NCI-H1694 treated with DMSO at 0.1 percent for 48 hours (cell line): Measurements from ENCODE around the gene MAML3.
A peak's percentile ranks its signal among the peaks of the same experiment; 100 is the strongest.

Experiments
- DNase-seq: peaks from one replicate; lab custom pipeline; 2025; lab: John Stamatoyannopoulos, UW

The MAML3 gene

GRCh38 chr4:139900964-139901376 lies 253.0 kb downstream of the MAML3 start:
- no peak for DNase-seq

GRCh38 chr4:139899346-139899745 lies 254.6 kb downstream of the MAML3 start:
- DNase-seq = no peak

- DNase-seq = no peak
Measured at GRCh38 chr4:139898293-139898692, 255.7 kb downstream of the MAML3 start.

- DNase-seq = no peak
Measured at GRCh38 chr4:139896091-139896604, 257.8 kb downstream of the MAML3 start.

GRCh38 chr4:139893801-139894200 lies 260.2 kb downstream of the MAML3 start:
- DNase-seq = no peak

GRCh38 chr4:139892973-139893736 lies 260.8 kb downstream of the MAML3 start:
- DNase-seq = no peak

- DNase-seq = no peak
Measured at GRCh38 chr4:139890816-139891215, 263.2 kb downstream of the MAML3 start.

GRCh38 chr4:139889901-139890300 lies 264.1 kb downstream of the MAML3 start:
- DNase-seq = peak; percentile 24

GRCh38 chr4:139889264-139889663 lies 264.7 kb downstream of the MAML3 start:
- DNase-seq = no peak

- no peak for DNase-seq
Measured at GRCh38 chr4:139887962-139888735, 265.8 kb downstream of the MAML3 start.

- no peak for DNase-seq
Measured at GRCh38 chr4:139887376-139887802, 266.6 kb downstream of the MAML3 start.

- DNase-seq = no peak
Measured at GRCh38 chr4:139886798-139887197, 267.2 kb downstream of the MAML3 start.

GRCh38 chr4:139884438-139884837 lies 269.5 kb downstream of the MAML3 start:
- no peak for DNase-seq

- no peak for DNase-seq
Measured at GRCh38 chr4:139880841-139881240, 273.1 kb downstream of the MAML3 start.

GRCh38 chr4:139878050-139878449 lies 275.9 kb downstream of the MAML3 start:
- DNase-seq = no peak

- DNase-seq = no peak
Measured at GRCh38 chr4:139876337-139876941, 277.5 kb downstream of the MAML3 start.

GRCh38 chr4:139875411-139875825 lies 278.6 kb downstream of the MAML3 start:
- peak; percentile 76 for DNase-seq

GRCh38 chr4:139873111-139873860 lies 280.7 kb downstream of the MAML3 start:
- DNase-seq = no peak

GRCh38 chr4:139872274-139872673 lies 281.7 kb downstream of the MAML3 start:
- DNase-seq = no peak

- no peak for DNase-seq
Measured at GRCh38 chr4:139869810-139870209, 284.2 kb downstream of the MAML3 start.

GRCh38 chr4:139866276-139866962 lies 287.6 kb downstream of the MAML3 start:
- peak; percentile 60 for DNase-seq
